Ovary (tissue), 9 donors: ENCODE results near the gene TMEM234. TPM values are rescaled to one million over a fixed set of nuclear protein-coding genes. Genes with fewer than 3 reads are reported as not detected.

Experiments
- DNase-seq, 5 donors: peaks; one replicate each; pipeline ENCODE4 v3.0.0-alpha.2; 2019 to 2020
- H3K27ac ChIP-seq, 2 donors: fragments of 200-600 bp; one replicate each; pipeline versions ENCODE4 v1.5.1 to v1.8.0; 2019 to 2022
- H3K27me3 ChIP-seq: fragments of 200-600 bp; one replicate; pipeline ENCODE4 v1.8.0; 2022
- H3K36me3 ChIP-seq: fragments of 200-600 bp; sonication (generic); one replicate; pipeline ENCODE4 v1.5.1; 2019
- H3K4me1 ChIP-seq: one replicate; pipeline ENCODE4 v1.8.1; 2013; ENCODE audit warnings: mild to moderate bottlenecking, moderate library complexity; ENCODE audit not compliant: insufficient read depth
- H3K4me3 ChIP-seq: fragments of 200-600 bp; sonication (generic); one replicate; pipeline ENCODE4 v1.5.1; 2017
- H3K9me3 ChIP-seq, 2 donors: fragments of 200-600 bp in 1 of 2; sonication (generic) in 1 of 2; one replicate each; pipeline versions ENCODE4 v1.5.1 to v1.8.1; 2013 to 2019; ENCODE audit warnings: mild to moderate bottlenecking in 1 of 2, moderate library complexity in 1 of 2
- CTCF ChIP-seq, 3 donors: fragments of 450-650 bp in 2 of 3; fragments of 200-600 bp in 1 of 3; IDR thresholded peaks; one replicate each; pipeline versions ENCODE4 v1.5.1 to v1.8.0; 2016 to 2022; ENCODE audit warnings: antibody characterized with exemption in 3 of 3, mild to moderate bottlenecking in 1 of 3
- EP300 ChIP-seq: sonication (generic); formaldehyde crosslinking; IDR thresholded peaks from one replicate; pipeline ENCODE4 v1.6.1; 2017; ENCODE audit warnings: antibody characterized with exemption
- POLR2A ChIP-seq: fragments of 450-650 bp; IDR thresholded peaks from one replicate; pipeline ENCODE4 v1.6.1; 2017; ENCODE audit warnings: antibody characterized with exemption, mild to moderate bottlenecking, moderate library complexity
- WGBS, 3 donors: extraction: QIAGEN DNeasy Blood & Tissue Kit in 1 of 3; methylation state at CpG; one replicate each; pipeline versions ENCODE4 v1.1.5 to v1.1.7; 2013 to 2017; 5-methylcytosine and 5-hydroxymethylcytosine counted together
- intact Hi-C, 4 donors: fragments of 100-400 bp; cut with DNase I; formaldehyde crosslinking; loops; one replicate each; pipeline versions ENCODE4 v1.11.0 to v1.15.1; 2022 to 2023
- polyA plus RNA-seq, 2 donors: library from polyadenylated mRNA; stranded (reverse); fragments of 200-250 nt in 1 of 2; fragments of 350-450 nt in 1 of 2; fragmentation: Illumina TruSeq in 1 of 2; extraction: RNeasy Lipid Tissue Mini Kit (QIAGEN cat#74804) in 1 of 2; gene quantifications; one replicate each; pipeline ENCODE4 v1.2.3, GENCODE V29; 2013 to 2014
- small RNA-seq: library from RNA; depleted of rRNA; stranded (forward); fragments of <200 nt; gene quantifications from one replicate; pipeline ENCODE3, GENCODE V24; 2016
- total RNA-seq, 7 donors: library from RNA; depleted of rRNA in 2 of 7; stranded (reverse); fragments of >200 nt in 2 of 7; fragmentation: NEBNext Ultra II Directional in 3 of 7; extraction: Animal tissue kit (Norgen Biotek cat#: 25700) in 3 of 7; gene quantifications; one replicate each; pipeline versions ENCODE4 v1.1.0 to v1.2.4, GENCODE V29; 2016 to 2023
- donor health status: DM: no; HTN: no; CAD: no; lungs with moderate emphysema.
- donor health status: DM: no; HTN: no; CAD: no.
- donor health status: Bipolar disorder and iron deficiency.
- donor health status: DM: yes; HTN: yes; CAD: no.
- donor health status: DM: no; HTN: no; CAD: no.
- donor health status: DM: yes; HTN: yes; CAD: no.

The TMEM234 gene
- total and polyA plus RNA-seq, 9 donors: 9.4 to 34.6 (median 21.6) TPM

GRCh38 chr1:32172621-32173245 lies 49.4 kb downstream of the TMEM234 start:
- no peak overlapping the region for H3K27ac ChIP-seq
- H3K27me3 ChIP-seq: no peaks in the 10 kb centered on the region
- no peak for DNase-seq
- H3K36me3 ChIP-seq: no peaks in the 10 kb centered on the region
- TF ChIP-seq EP300: no peak
- no peak for TF ChIP-seq POLR2A
- TF ChIP-seq CTCF (IDR thresholded peaks at IDR 0.05): no peak
- intact Hi-C loops: no loop called here
- H3K4me3 ChIP-seq: no peak overlapping the region
- WGBS, 3 donors: 82 to 94% (median 90%) methylated on average over 1 of the region's 1 CpG
- H3K4me1 ChIP-seq: no peaks in the 10 kb centered on the region
- no peaks in the 10 kb centered on the region for H3K9me3 ChIP-seq

- DNase-seq: no peak
- no peaks in the 10 kb centered on the region for H3K9me3 ChIP-seq
- H3K27ac ChIP-seq: no peak overlapping the region
- 44 to 51% (median 45%) methylated on average over 4 of the region's 4 CpGs for WGBS, 3 donors
- no peaks in the 10 kb centered on the region for H3K27me3 ChIP-seq
- TF ChIP-seq EP300 (no peak), POLR2A (no peak), CTCF (IDR thresholded peaks at IDR 0.05) (no peak)
- no peaks in the 10 kb centered on the region for H3K4me1 ChIP-seq
- intact Hi-C loops: no loop called here
- H3K36me3 ChIP-seq: no peaks in the 10 kb centered on the region
- no peak overlapping the region for H3K4me3 ChIP-seq
Observed at GRCh38 chr1:32170991-32171390, 51.2 kb downstream of the TMEM234 start.

Small RNA genes within 50 kb of the gene (small RNA-seq; reads per million reads assigned to genes)
- gene RF00017: not detected

Other genes starting within 250 kb of the TMEM234 start
- gene KHDRBS1, start 208.5 kb downstream of the TMEM234 start, total RNA-seq: 100 to 1,000 TPM in 5 of 7 donors, 10 to 100 TPM in 2; 84.3 to 184 (median 164) TPM
- 100 to 1,000 TPM; 137 to 138 TPM for gene KHDRBS1, start 208.5 kb downstream of the TMEM234 start, polyA plus RNA-seq
- gene TMEM39B, start 149.4 kb downstream of the TMEM234 start, total RNA-seq: 10 to 100 TPM in 5 of 7 donors, 1 to 10 TPM in 2; 3.0 to 23.5 (median 15.2) TPM
- 10 to 100 TPM in 1 of 2 donors, 1 to 10 TPM in 1; 7.4 to 16.1 TPM for gene TMEM39B, start 149.4 kb downstream of the TMEM234 start, polyA plus RNA-seq
- 10 to 100 TPM; 18.4 to 57.7 (median 47.7) TPM for gene KPNA6, start 114.3 kb downstream of the TMEM234 start, total RNA-seq
- 10 to 100 TPM in 1 of 2 donors, 1 to 10 TPM in 1; 9.3 to 26.9 TPM for gene KPNA6, start 114.3 kb downstream of the TMEM234 start, polyA plus RNA-seq
- gene TXLNA, start 42.7 kb downstream of the TMEM234 start, total RNA-seq: 10 to 100 TPM; 24.3 to 71.9 (median 50.0) TPM
- 10 to 100 TPM; 23.9 to 33.2 TPM for gene TXLNA, start 42.7 kb downstream of the TMEM234 start, polyA plus RNA-seq
- 1 to 10 TPM; 3.2 to 9.4 (median 6.2) TPM for gene CCDC28B, start 21.8 kb downstream of the TMEM234 start, total RNA-seq
- 1 to 10 TPM; 2.3 to 6.8 TPM for gene CCDC28B, start 21.8 kb downstream of the TMEM234 start, polyA plus RNA-seq
- gene IQCC, start 16.7 kb downstream of the TMEM234 start, total RNA-seq: 1 to 10 TPM; 2.3 to 3.6 (median 2.6) TPM
- gene IQCC, start 16.7 kb downstream of the TMEM234 start, polyA plus RNA-seq: 1 to 10 TPM; 2.3 to 4.7 TPM
- 10 to 100 TPM in 1 of 7 donors, 1 to 10 TPM in 1, under 1 TPM in 2, not detected in 3; 0.22 to 13.3 (median 0.99) TPM for gene DCDC2B, start 13.3 kb downstream of the TMEM234 start, total RNA-seq
- gene DCDC2B, start 13.3 kb downstream of the TMEM234 start, polyA plus RNA-seq: under 1 TPM in 1 of 2 donors, not detected in 1; 0.05 TPM
- 100 to 1,000 TPM; 140 to 194 (median 161) TPM for gene EIF3I, start 54 bp upstream of the TMEM234 start, total RNA-seq
- gene EIF3I, start 54 bp upstream of the TMEM234 start, polyA plus RNA-seq: 100 to 1,000 TPM; 189 to 272 TPM
- gene FAM167B, start 24.9 kb upstream of the TMEM234 start, total RNA-seq: 1 to 10 TPM in 6 of 7 donors, not detected in 1; 1.5 to 7.8 (median 3.6) TPM
- gene FAM167B, start 24.9 kb upstream of the TMEM234 start, polyA plus RNA-seq: 1 to 10 TPM; 2.3 to 3.4 TPM
- 1 to 10 TPM in 3 of 7 donors, under 1 TPM in 4; 0.35 to 1.4 (median 0.92) TPM for gene LCK, start 28.9 kb upstream of the TMEM234 start, total RNA-seq
- gene LCK, start 28.9 kb upstream of the TMEM234 start, polyA plus RNA-seq: 1 to 10 TPM in 1 of 2 donors, under 1 TPM in 1; 0.69 to 2.8 TPM
- 100 to 1,000 TPM in 1 of 7 donors, 10 to 100 TPM in 6; 52.9 to 107 (median 89.2) TPM for gene HDAC1, start 69.7 kb upstream of the TMEM234 start, total RNA-seq
- gene HDAC1, start 69.7 kb upstream of the TMEM234 start, polyA plus RNA-seq: 100 to 1,000 TPM in 1 of 2 donors, 10 to 100 TPM in 1; 66.7 to 101 TPM
- gene MARCKSL1, start 113.9 kb upstream of the TMEM234 start, total RNA-seq: 100 to 1,000 TPM; 105 to 667 (median 335) TPM
- 100 to 1,000 TPM; 226 to 268 TPM for gene MARCKSL1, start 113.9 kb upstream of the TMEM234 start, polyA plus RNA-seq
- 10 to 100 TPM in 6 of 7 donors, 1 to 10 TPM in 1; 9.1 to 27.0 (median 15.5) TPM for gene FAM229A, start 140.1 kb upstream of the TMEM234 start, total RNA-seq
- gene FAM229A, start 140.1 kb upstream of the TMEM234 start, polyA plus RNA-seq: 10 to 100 TPM in 1 of 2 donors, 1 to 10 TPM in 1; 3.0 to 13.2 TPM
- 10 to 100 TPM in 1 of 7 donors, 1 to 10 TPM in 6; 2.5 to 12.4 (median 4.0) TPM for gene TSSK3, start 140.2 kb upstream of the TMEM234 start, total RNA-seq
- gene TSSK3, start 140.2 kb upstream of the TMEM234 start, polyA plus RNA-seq: 1 to 10 TPM in 1 of 2 donors, under 1 TPM in 1; 0.78 to 4.2 TPM
- 100 to 1,000 TPM in 1 of 7 donors, 10 to 100 TPM in 6; 54.9 to 107 (median 73.0) TPM for gene BSDC1, start 172.1 kb upstream of the TMEM234 start, total RNA-seq
- 10 to 100 TPM; 60.5 to 60.7 TPM for gene BSDC1, start 172.1 kb upstream of the TMEM234 start, polyA plus RNA-seq
- gene ZBTB8B, start 242.7 kb upstream of the TMEM234 start, total RNA-seq: under 1 TPM; under 0.01 to 0.18 (median 0.10) TPM
- gene ZBTB8B, start 242.7 kb upstream of the TMEM234 start, polyA plus RNA-seq: under 1 TPM; 0.04 to 0.10 TPM